Right kidney (tissue), 1 donor: ENCODE data around the gene TEX2.

Experiments used
- DNase-seq: peaks from one replicate; pipeline ENCODE4 v3.0.0-alpha.2; 2016

The TEX2 gene

DNA sequence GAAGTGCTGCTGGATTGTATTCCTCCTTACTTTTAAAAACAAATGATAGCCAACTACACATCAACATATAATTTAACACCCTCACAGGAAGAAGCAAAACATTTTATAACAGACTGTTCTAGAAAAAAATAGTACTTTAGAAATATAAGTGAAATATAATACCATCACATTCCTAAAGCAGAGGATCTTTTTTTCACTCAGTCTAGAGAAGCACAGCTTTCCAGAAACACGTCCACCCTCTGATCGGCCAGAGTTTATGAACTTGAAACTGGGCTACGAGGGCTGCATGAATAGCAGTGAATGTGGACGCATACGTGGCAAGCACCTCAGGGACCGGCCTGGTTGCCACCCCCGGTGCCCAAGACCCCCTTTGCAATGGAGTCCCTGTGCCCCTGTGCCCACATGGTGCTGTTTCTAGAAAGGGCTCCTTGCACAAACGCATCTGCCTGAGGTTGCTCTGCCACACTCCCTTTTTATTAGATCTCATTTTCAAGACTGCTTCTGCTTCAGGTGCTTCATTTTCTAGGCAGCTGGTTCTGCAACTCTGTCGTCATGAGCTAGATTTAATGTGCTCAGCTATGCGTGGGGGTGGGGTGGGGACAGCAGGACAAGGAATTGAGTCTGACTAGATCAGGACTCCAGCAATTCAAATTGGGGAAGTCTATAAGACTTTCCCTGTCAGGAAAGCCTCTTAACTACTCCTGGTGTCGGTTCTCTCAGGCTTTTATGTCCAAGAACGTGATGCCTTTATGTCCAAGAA, 104.0 kb downstream of the TEX2 start:
- DNase-seq = peak; percentile 62

DNA sequence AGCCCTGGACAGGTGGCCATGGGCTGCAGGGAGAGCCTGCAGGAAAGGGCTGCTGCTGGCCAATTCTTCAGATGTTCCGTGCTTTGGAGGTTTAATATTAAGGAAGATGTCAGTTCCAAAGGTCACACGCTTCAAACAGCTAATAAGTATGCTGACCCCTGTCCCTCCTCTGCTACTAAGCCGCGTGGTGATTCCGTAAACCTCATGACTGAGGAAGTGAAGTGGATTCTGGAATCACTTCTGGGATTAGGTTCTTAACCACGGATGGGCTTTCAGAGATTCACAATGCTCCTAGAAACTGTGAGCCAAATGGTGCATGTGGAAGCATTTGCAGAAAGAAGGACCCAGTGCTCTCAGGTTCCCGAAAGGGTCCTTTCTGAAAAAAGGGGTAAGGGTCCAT, 104.7 kb downstream of the TEX2 start:
- no peak for DNase-seq

DNA sequence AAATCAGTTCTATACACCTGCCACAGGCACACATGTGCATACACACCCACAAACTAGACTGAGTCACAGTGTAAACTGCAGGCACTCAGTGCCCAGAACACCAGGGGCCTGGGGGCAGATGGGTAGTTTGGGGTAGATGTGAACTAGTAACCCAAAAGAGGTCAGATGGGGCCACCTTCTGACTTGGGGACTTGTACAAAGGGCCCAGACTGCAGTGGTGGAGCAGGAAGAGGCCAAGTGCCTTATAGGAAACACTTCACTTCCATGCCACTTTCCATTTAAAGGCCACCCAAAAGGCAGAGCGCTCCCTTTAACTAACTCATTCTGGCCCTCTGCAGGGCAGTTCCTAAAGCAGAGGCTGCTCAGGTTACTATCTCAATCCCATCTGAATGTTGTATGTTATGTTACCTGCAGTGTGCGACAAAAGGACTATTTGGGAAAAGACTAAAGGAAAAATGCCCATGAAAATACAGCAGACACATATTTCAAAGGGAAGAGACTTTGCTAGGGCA, 105.3 kb downstream of the TEX2 start:
- DNase-seq = no peak

DNA sequence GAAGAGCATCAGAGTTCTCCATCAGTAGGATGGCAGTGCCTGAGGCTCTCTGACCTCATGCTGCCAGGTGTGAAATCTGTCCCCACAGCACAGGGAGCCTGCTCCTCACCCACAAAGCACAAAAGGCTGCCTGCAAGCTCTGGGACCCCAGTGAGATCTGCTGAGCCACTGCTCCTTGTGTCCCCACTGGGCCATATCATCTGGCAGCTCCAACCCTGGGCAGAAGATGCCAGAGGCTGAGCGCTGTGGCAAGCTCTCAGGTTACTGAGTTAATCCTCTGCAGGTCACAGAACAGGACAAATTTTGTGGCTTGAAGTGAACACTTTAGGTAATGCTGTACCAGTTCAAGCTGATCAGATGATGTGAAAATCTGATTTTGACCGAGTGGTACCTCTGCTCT, 106.4 kb downstream of the TEX2 start:
- no peak for DNase-seq

DNA sequence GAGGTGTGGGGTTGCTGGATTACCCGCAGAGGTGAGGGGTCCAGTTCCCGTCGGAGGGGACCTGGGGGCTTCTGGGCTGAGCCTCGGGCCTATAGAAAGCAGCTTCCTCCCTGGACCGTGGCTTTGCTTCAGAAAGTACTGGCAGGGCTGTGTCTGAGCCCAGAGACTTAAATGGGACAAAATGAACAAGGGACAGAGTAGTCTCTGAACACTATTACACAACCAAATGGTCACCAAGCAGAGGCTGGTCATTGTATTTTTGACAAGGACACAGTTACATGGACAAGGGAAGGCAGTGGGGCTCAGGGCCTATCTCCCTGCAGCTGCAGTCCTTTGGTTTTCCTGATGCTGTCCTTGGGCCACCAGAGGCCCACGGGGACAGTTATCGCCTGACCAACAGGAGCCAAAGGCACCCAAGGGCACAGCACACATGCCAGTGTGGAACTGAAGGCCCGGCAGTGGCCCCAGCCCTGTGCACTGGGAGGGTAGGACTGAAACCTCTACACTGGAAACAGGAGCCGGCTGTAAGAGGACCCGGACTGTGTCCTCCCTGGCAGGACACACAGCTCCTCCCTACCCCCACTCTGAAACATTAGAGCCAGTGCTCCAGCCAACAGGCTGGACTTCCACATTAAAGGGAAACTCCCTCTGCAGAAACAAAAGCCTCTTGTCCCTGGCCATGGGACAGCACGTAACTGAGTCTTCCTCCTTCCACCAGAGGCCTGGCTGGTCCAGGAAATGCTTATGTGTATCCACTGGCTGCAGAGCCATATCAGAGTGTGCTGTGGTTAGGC, 107.1 kb downstream of the TEX2 start:
- peak; percentile 59 for DNase-seq

DNA sequence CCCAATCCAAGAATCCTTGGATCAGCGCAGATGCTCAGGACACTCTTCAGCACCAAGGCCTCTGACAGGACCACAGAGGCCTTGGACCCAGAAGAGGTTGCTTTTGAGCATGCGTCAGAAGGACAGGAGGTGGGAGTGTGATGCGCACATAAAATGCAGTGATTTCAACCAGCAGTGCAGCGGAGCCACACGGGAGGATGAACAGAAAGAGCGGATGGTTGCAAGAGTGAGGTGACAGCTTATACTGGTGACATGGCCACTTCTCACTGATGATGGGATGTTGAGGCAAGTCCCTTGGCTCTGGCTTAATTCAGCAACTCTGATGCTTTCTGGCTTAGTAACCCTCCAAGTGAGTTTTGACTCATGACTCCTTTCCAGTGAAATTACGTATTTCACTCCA, 107.9 kb downstream of the TEX2 start:
- no peak for DNase-seq

DNA sequence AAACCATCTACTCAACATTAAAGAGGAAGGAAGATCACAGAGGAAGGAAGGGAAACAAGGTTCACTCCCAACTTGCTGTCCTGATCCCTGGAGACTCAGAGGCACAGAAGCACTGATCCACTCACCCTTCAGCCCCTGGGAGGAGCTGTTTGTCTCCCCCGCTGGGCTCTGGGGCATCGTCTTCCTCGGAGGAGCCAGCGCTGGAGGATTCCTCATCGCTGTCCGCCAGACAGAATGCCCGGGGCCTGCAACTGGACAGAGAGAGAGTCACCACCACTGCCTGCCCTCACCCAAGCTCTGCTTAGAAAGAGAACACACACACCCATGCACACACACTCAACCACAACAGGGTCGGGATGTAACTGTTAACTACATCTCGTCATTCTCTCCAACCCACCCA, 108.3 kb downstream of the TEX2 start:
- peak; percentile 40 for DNase-seq

DNA sequence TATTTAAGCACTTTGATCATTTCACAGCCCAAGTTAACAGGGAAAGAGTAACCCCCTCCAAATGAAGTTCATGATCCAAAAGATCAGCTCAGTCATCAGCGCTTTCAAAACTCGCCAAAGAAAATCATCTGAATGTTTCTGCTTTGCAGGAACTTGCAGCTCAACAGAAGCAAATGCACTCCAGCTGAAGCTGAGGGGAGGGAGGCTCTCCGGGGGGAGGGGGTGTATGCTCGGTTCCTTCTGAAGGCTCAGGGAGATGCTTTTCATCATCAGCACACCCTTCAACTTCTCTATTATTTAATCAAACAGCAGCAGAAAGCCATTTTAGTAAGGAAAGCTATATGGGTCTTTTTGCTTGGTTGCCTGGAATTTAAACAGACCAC, 108.8 kb downstream of the TEX2 start:
- DNase-seq = no peak

DNA sequence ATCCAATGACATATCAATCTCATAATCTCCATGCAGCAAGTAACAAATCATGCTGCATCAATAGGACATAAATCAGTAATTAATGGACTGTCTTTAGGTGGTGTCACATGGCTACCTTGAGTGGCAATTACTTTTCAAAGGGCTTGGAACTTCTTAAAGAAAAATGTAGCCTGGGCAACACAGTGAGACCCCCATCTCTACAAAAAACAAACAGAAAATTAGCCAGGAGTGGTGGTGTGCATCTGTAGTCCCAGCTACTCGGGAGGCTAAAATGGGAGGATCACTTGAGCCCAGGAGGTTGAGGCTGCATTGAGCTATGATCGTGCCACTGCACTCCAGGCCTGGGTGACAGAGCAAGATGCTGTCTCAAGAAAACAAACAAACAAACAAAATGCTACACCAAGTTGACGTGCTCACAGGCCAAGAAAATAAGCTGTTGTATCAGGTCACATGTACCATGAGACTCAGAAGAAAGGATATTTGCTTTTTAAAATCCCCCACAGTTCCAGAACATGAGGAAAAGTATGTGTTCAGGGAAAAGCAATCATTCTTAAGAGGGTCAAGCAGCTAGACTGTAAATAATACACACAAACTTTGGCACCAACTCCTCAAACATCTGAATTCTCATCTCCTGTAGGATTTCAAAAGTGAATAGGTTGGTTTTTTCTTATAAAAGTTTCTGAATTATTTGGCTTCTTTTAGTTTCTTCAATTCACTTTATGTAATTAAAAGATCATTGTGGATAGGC, 109.3 kb downstream of the TEX2 start:
- no peak for DNase-seq

DNA sequence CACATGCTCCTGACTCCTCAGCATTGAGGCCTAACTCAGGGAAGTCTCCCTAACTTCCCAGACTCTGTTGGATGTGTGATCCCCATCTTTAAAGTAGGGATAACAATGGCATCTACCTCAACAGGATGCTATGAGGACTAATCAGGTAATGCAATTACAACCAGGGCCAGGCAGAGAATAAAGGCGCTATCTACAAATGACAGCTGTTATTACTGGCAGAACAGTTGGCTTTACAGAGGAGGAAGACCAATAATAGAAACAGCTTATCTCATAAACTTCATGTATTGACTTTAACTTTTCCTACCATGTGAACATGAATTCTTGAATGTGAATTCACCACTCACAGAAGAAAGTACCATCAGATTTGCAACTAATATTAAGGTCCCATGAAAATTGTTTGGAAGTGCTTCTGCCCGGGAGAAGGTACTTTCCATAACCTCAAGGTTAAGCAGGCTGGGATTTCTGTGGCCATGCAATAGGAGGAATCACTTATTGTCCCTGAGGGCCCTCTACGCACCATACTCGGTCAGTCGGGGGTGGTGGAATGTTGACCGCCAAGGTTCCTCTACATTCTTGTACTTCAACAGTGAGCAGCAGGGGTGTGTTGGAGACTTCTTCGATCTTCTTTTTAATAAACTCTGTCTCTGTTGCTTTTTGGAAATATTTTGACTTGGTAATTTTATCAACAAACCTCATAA, 110.5 kb downstream of the TEX2 start:
- no peak for DNase-seq

DNA sequence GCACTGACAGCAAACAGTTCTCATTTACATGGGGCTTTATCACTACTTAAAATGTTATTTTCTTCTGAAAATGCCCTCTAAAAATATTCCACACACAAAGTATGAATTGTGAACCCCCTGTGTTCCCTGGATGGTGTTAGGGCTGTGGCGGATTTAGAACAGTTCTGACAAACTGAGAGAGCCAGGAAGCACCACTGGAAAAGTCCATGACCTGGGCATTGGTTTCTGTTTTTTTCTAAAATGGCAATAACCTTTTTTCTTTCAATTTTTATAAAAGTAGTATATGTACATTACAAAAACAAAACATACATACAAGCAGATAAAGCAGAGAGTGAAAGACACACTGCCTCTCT, 112.1 kb downstream of the TEX2 start:
- no peak for DNase-seq

DNA sequence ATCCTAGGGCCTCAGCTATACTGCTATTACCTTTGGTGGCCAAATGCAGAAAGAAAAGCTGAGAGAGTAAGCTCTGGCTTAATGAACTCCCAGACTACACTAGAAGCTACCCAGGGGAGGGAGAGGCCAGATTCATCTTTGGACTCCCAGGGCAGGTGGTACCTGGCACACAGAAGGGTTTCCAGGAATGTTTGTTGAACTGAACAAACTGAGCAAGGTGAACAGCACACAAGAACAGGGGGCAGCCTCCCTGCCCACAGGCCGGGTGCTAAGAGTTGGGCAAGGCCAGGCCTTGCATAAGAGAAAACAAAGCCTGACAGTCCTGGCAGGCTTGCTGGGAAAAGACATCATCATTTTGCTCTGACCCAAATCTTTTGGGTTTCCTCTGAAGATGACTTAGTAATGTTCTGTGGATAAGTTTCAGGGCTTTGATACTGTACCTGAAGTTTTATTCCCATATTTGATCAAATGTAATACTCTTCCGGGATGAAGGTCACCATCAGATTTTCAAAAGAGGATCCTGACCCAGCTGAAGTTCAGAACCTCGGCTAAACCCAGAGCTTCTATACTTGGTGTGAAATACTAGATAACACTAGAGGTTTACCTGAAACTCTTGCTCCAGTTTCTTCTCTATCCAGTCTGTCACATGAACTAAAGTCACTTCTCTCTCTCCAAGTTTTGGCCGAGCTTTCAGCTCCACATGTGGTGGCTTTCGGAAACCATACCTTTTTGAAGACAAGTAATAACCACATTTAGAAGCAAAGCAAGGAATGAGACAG, 112.6 kb downstream of the TEX2 start:
- DNase-seq = no peak

DNA sequence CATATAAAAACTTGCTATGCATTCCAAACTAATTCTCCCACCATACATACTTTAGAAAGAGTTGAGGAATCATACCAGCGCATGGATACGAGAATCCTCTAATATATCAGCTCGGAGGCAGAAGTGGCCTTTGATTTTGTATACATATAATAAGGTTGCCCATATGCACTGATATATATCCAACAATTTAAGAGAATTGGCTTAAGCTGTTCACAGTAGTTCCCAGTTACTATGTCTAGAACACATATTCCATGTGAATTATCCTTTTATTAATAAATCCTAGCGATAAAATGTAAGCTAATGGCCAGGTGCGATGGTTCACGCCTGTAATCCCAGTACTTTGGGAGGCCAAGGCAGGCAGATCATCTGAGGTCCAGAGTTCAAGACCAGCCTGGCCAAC, 113.9 kb downstream of the TEX2 start:
- no peak for DNase-seq

DNA sequence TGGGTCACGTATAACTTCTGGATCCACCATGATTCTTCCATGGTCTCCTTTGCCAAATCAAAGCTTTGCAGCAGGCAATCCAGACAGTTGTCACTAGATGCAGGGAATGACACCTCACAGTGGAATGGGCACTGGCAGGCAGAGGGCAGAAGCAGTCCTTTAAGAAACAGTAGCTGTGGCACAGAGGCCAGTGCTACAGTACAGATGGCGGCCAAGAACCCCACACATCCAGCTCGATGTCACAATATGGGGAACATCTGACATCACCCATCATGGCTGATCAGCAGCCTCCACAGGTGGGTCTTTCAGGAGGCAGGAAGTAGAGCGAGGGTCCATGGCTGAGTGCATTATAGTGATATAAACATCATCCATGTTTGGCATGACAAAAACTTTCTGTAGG, 114.4 kb downstream of the TEX2 start:
- no peak for DNase-seq

DNA sequence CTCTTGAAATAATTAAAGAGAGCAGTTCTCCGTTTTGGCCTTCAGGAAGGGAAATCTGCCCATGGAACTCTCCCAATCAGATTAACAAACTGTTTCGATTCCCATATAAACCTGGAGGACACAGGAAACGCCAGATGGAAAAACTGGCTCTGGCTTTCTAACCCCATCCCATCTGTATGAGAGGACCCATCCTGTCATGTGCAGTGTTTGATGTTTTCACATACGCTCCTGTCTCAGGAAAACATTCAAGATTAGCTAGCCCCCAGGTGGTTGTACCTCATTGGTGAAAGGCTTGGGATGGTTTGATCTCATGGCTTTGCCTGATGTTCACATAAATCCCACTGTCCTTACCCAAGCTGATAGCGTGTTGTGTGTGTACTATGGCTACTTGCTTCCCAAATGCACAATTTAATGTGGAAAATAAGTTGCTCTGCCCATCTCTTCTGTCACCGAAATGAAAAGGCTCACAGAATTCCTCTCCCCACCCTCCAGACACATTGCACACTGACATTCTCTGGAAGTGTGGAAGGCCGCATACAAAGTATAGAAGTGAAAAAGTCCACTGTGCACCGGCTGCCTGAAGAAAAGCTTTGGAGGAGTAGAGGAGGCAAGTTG, 114.9 kb downstream of the TEX2 start:
- DNase-seq = no peak

DNA sequence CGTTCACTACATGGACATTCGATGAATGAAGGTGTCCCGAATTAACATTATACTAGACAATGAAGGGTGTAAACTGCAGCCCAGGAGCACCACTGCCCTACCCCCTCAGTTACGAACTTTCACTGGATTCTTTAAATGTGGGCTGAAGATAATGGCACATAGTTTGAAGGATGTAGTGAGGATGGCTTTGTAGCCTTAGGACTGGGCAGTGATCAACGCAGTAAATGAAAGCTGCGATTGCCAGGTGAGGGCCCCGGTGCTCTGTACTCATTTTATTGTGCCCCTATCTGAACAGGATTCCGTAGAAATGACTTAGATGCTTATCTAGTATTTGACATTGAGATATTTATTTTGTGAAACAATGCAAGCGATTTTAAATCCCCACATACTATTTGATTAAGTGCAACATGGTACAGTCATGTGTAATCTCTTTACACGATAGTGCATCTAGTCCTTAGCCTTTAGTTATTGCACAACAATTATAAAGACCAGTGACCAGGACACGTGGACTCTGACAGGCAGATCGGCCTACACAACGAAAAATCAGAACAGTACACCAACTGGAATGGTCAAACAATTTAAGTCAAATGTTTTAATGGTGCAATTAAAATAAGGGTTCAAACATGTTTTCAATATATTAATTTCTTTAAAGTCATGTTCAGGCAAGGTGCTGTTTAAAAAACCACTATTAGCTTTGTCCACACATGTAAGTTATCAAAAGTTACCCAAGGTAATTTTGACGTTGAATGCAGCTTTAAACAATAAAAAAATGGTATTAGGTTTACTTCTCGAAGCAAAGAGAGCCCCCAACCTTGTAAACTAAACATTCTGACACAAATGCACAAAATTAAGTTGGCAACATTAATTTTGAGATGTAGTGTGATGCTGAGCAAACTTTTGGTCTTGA, 115.7 kb downstream of the TEX2 start:
- no peak for DNase-seq

DNA sequence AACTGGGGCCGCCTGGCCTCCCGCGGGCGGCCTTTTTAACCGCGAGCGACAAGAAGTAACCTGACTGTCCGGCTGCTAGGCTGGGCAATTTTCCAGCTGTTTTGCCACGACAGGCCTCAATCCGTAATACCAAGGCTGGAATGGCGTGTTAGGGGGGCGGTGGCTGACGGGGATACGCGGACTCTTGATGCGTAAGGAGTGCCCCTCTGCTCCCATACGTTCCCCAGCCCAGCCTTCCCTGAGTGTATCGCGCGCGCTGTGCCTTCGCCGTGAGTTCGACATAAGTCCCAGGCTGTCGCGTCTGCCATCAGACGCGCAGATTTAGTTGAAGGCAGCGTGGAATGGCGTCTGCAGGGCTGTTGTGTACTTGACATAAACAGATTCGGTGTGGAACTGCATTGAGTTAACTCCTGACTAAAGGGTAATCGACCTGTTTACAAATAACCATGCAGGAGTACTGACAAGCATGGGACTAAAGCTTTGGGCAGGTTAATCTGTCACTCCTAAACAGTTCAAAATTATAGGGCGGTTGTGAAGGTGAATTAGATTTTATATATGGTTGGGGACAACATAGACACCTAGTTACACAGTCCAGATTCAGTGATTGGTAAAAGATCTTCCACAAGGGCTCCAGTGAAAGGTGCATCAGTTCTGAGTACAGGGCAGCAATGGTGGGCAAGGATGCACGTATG, 116.5 kb downstream of the TEX2 start:
- DNase-seq = no peak

DNA sequence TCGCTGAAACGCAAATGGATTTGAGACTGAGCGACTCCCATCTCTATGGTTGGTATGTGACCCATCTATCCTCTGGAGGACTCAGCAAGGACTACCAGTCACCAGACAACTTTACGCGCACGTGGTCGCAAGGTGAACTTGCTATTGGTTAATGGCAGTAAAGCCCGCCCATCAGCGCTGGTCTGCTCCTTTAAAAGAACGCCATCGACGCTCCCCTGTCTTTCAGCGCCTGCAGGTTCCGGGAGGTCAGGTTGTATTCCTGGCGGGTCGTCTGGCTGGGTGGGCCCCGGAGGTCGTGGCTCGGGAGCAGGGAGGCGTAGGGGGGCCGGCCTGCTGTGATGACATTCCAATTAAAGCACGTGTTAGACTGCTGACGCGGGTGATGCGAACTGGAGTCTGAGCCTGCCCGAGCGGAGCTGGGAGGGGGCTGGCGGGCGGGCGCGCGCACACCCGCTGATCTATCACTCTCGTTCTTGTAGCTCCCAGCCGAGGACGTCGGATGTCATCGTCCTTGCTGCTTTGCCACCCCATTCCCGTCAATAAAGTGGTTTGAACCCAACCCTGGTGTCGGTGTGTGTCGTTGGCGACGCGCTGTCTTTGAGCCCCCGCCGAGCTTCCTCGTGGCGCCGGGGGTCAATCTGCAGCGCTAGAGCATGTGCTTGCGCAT, 117.2 kb downstream of the TEX2 start:
- peak; percentile 94 for DNase-seq

DNA sequence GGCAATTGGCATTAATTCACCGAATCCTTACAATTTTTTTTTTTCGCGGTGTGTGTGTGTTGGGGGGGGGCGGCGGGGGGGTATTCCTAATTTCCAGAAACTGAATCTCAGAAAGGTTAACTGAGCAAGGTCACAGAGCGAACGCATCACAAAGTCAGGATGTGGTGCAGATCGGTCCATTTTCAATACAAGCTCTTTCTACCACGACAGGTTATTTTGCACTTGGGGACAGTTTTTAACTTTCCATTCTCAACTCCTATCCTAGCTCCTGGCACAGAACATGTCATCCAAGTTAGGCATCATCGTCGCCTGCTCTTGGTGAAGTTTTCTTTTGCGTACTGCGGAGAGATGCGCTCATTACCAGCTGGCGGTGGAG, 117.7 kb downstream of the TEX2 start:
- DNase-seq = no peak
